Activated T-helper 9 cell treated with anti-CD3 and anti-CD28 coated beads, Interleukin-2, amount 50 U/mL, for 16 hours (primary cell): ENCODE data around the gene SH3D19.
"Not testable (repeated sequence)": the region's sequence is repeated elsewhere in the genome, so short reads cannot be mapped to it uniquely, and the experiment has no call there.

ENCODE experiments used
- DNase-seq: peaks from one replicate; pipeline ENCODE4 v3.0.0-alpha.2; 2020; ENCODE audit warnings: low read depth

SH3D19 gene

GRCh38 chr4:151321586-151321985 lies 3.8 kb downstream of the SH3D19 start:
- no peak for DNase-seq

DNA sequence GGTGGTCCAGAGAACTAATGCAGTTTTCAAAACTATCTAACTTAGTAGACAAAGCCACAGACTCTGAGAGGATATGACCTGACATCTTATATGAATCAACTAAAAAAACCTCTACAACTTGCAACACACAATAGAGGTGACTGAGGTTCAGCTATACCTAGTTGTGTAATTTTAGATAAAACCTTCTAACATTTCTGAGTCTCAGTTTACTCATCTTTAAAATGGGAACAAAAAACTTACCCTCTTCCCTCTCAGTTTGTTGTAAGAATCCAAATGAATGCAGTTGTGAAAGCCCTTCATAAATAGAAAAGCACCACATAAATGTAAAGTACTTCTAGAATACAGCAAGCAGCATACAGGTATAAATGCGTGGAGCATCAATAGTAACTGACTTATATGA lies 5.9 kb downstream of the SH3D19 start:
- DNase-seq = no peak

DNA sequence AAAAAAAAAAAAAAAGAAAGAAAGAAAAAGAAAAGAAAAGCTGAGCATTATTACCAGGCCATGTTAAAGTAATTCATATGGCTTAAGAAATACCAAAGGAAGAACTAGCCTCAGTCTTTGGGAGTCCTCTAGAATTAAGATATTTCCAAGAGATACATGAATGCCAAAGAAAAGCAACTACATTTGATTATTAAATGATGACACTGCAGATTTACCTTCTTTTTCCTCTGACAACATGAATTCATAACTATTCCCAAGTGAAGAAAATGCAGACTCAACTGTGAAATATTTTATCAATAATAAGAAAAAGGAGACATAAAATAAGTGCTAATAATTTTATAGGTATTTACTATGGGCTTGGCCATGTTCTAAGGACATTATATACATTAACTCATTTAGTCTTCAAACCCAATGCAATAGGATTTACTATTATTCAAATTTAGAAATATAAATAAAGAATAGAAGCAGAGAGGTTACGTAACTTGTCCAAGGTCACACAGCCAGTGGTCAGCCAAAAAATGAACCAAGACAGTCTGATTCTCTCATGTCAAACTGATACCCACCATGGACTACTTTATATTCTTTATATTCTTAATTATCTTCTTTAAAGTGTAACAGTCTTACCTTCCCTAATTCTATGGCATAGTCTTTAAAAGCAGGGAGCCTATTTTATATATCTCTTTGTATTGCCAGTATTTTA lies 6.9 kb downstream of the SH3D19 start:
- no peak for DNase-seq

DNA sequence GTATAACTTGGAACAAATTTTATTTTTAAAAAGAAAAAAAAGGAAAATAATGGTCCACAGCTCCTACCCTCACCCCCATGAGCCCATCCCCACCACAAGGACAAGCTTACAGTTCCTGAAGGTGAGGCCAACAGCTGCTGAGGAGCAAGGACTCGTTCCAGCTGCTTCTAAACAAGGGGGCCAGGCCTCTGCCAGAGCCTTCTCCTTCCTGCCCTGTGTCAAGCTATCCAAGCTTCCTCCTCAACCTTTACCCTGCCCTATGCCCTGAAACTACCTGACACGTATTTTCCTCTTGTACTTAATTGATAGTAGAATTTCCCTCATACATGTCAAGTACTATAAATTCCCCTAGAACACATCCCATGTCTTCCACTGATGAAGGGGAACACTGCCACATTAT lies 8.8 kb downstream of the SH3D19 start:
- DNase-seq = no peak

DNA sequence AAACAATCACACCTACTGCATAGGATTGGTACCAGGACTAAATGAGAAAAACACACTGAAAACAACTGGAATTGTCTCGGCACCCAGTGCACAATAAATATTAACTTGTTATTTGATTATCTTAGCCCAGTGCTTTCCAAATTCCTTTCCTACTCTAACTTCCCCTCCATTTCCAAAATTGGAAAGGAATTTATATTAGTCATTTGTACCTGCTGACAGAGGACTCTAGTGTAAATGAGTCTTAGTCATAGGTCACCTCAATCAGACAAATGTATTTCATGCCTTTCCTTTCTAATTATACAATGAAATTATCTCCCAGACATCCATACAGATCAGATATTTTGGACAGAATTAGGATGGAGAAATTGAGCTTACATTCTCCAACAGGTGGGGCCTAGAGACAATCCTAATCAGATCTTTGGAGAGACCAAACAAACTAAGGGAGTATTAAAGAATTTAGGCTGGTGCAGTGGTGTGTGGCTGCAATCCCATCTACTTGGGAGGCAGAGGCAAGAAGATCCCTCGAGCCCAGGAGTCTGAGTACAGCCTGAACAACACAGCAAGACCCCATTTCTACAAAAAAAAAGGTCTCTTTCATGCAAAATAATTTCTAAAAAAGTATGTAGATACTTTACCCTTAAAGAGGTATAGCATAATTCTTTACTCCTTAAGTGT lies 10.1 kb downstream of the SH3D19 start:
- DNase-seq = no peak

DNA sequence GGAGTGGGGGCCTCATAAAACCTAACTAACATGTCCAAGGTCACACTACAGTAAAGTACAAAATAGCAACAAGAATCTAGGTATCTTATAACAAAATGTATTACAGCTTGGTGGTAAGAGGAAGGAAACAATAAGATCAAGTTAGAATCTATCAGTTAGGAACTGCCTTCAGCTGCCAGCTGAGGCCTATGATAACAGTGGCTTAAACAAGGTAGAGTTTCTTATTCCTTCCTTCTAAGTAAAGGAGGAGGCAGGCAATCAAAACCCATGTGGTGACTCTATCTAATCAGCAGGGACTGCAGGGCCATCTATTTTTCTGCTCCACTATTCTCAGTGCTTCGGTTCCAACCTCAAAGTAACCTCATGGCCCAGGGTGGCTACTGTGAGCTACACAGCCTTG lies 10.9 kb downstream of the SH3D19 start:
- DNase-seq = no peak

GRCh38 chr4:151314010-151314355 lies 11.4 kb downstream of the SH3D19 start:
- DNase-seq = no peak

DNA sequence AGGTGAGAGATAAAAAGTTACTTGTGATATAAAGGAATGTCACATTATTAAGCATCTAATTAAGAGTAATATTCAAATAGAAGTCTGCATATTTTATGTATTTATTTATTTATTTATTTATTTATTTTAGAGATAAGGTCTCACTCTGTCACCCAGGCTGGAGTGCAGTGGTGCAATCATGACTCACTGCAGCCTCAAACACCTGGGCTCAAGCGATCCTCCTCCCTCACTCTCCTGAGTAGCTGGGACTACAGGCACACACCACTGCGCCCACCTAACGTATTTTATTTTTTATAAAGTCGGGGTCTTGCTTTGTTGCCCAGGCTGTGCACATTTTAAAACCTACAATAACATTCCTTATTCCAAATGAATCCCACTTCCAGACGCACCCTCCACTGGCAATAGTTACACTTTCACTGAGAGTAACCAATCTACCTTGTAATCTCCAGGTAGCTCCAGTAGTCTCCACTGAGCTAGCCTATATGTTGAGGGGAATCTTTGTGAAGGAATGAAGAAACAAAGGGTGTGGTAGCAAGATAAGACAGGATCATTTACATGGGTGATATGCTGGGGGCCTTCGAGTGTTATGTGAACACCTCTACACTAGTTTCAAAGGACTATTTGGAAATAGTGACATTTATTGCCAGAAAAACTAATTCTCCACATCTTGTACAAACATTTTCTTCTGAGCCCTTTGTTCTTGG lies 11.9 kb downstream of the SH3D19 start:
- no peak for DNase-seq

- DNase-seq = no peak
Observed at GRCh38 chr4:151310124-151310728, 15.2 kb downstream of the SH3D19 start.

GRCh38 chr4:151304755-151305154 lies 20.6 kb downstream of the SH3D19 start:
- DNase-seq = no peak

GRCh38 chr4:151304226-151304625 lies 21.2 kb downstream of the SH3D19 start:
- DNase-seq = no peak

DNA sequence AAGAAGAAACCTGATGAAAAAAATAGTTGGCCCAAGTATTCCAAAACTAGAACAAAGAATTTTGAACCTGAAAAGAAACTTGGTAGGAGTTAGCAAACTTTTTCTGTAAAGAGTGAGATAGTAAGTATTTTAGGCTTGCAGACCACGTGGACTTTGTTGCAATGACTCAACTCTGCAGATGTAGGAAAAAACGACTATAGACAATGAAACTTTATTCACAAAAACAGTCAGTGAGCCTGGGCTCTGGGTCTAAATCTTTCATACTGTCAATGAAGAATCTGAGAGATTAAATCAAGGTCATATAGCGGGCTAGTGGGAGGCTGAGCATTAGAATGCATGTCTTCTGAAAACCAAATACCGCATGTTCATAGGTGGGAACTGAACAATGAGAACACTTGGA lies 23.0 kb downstream of the SH3D19 start:
- DNase-seq = no peak

DNA sequence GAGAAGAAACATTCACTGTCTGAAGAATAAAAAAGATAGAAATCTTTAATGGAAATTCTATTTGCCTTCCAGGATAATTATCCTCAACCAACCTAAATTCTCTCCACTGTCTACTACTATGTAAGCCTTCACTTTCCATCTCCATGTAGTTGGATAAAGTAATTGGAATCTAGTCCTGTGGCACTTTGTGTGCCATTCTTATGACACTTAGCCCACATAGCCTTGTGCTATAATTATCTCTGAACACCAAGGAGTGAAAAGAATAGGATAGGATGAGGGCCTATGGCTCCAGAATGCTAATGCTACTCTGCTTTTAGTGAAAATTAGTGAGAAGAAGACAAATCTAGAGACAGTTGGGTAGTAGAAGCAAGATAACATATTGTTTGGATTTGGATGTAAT lies 28.2 kb downstream of the SH3D19 start:
- DNase-seq = no peak

GRCh38 chr4:151296227-151296626 lies 29.2 kb downstream of the SH3D19 start:
- DNase-seq = no peak

GRCh38 chr4:151294833-151295496 lies 30.4 kb downstream of the SH3D19 start:
- no peak for DNase-seq

DNA sequence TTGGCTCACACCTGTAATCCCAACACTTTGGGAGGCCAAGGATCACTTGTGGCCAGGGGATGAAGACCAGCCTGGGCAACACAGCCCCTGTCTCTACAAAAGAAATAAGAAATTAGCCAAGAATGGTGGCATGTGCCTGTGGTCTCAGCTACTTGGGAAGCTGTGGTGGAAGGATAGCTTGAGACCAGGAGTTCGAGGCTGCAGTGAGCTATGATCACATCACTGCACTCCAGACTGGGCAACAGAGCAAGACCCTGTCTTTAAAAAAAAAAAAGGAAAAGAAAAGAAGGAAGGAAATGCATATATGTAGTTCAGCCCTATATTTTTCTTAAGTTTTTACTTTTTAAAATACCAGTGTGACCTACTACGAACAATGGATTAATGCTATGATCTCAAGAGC lies 33.4 kb downstream of the SH3D19 start:
- DNase-seq = no peak

GRCh38 chr4:151291485-151291884 lies 33.9 kb downstream of the SH3D19 start:
- DNase-seq = no peak

- DNase-seq = no peak
Observed at GRCh38 chr4:151287409-151287808, 38.0 kb downstream of the SH3D19 start.

GRCh38 chr4:151284534-151285245 lies 40.7 kb downstream of the SH3D19 start:
- no peak for DNase-seq

DNA sequence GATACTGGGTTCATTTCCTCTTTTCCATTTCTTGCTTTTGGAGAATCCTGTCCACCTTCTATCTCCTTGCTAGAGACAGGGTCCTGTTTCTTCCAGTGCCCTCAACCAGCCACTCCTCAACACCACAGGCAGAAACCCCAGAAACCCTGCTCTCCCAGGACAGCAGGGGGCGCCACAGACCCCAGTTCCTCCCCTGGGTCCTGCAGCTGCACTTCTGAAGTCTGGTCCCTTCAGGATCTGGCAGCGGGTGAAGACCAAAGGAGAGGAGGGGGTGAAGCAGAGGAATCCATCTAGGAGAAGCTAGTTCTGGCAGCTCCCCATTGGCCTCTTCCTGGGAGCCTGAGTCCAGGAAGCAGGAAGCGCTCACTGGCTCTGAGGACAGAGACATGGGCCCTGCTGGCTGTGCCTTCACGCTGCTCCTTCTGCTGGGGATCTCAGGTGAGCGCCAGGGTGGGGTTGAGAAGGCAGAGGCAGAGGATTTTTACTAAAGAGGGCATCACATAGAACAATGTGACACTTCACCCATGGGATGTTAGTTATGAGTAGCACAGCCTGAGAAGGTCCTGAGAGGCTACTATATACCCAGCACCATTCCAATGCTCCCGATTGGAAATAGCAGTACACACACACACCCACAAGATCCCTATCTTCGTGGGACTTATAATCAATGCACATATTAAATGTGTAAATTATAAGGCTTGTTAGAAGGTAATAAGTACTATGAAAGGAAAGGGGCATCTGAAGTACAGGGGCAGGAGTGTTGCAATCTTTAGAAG lies 48.4 kb downstream of the SH3D19 start, which contains the start of gene PRSS48:
TSS of gene PRSS48 (plus strand) at position 375 of the 776 bp plus-strand sequence. CDS start at position 387, 12 bp downstream.
- DNase-seq = no peak

DNA sequence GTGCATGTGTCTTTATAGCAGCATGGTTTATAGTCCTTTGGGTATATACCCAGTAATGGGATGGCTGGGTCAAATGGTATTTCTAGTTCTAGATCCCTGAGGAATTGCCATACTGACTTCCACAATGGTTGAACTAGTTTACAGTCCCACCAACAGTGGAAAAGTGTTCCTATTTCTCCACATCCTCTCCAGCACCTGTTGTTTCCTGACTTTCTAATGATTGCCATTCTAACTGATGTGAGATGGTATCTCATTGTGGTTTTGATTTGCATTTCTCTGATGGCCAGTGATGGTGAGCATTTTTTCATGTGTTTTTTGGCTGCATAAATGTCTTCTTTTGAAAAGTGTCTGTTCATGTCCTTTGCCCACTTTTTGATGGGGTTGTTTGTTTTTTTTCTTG lies 56.5 kb downstream of the SH3D19 start:
- DNase-seq = not testable (repeated sequence)
